OCI-LY7 (cell line): ENCODE data around the gene HNRNPU. TPM values are rescaled to one million over a fixed set of nuclear protein-coding genes. Genes with fewer than 3 reads are reported as not detected.

Source experiments
- BruUV-seq: library from RNA; stranded (reverse); fragments of 400-500 nt; replicated peaks from 2 replicates; lab custom pipeline; 2021; lab: Mats Ljungman, UMichigan
- CTCF ChIA-PET: fragments of 300-600 bp; sonication (Branson Sonifier 250); formaldehyde crosslinking; loops from one replicate; lab custom pipeline; 2022; ENCODE audit warnings: antibody characterized with exemption; ENCODE audit not compliant: unreplicated experiment; lab: Charles Lee
- POLR2A ChIA-PET: fragments of 300-600 bp; sonication (Branson Sonifier 250); formaldehyde crosslinking; loops from one replicate; lab custom pipeline; 2022; ENCODE audit warnings: antibody characterized with exemption; lab: Charles Lee
- DNase-seq: peaks from one replicate; pipeline ENCODE4 v3.0.0-alpha.2; 2015; ENCODE audit warnings: low spot score
- H2AFZ ChIP-seq: fragments of 200-600 bp; sonication (generic), shearing (Covaris generic); 2 replicates; pipeline ENCODE4 v1.6.1; 2014; ENCODE audit warnings: mild to moderate bottlenecking, antibody characterized with exemption, low read length, moderate library complexity
- H3K27ac ChIP-seq: fragments of 200-600 bp; sonication (generic); 2 replicates; pipeline ENCODE4 v1.5.1; 2014; ENCODE audit warnings: mixed run types, low read depth, mild to moderate bottlenecking, moderate library complexity, low read length, inconsistent platforms; ENCODE audit not compliant: poor library complexity, severe bottlenecking
- H3K36me3 ChIP-seq: fragments of 200-600 bp; sonication (generic); 2 replicates; pipeline ENCODE4 v1.6.1; 2014; ENCODE audit warnings: mild to moderate bottlenecking, antibody characterized with exemption, low read length, moderate library complexity, mixed read lengths; ENCODE audit not compliant: insufficient read depth
- H3K4me1 ChIP-seq: fragments of 200-600 bp; sonication (generic); 2 replicates; pipeline ENCODE4 v1.5.1; 2014; ENCODE audit warnings: mild to moderate bottlenecking, low read length; ENCODE audit not compliant: insufficient read depth, poor library complexity, severe bottlenecking
- H3K4me2 ChIP-seq: fragments of 200-600 bp; sonication (generic); 2 replicates; pipeline ENCODE4 v1.6.1; 2014; ENCODE audit warnings: mild to moderate bottlenecking, low read length
- H3K4me3 ChIP-seq: fragments of 200-600 bp; sonication (generic); 2 replicates; pipeline ENCODE4 v1.5.1; 2014; ENCODE audit warnings: mild to moderate bottlenecking, low read depth, low read length; ENCODE audit not compliant: poor library complexity, severe bottlenecking
- H3K79me2 ChIP-seq: fragments of 200-600 bp; sonication (generic); 2 replicates; pipeline ENCODE4 v1.6.1; 2016; ENCODE audit warnings: low read depth, mild to moderate bottlenecking, low read length, moderate library complexity, mixed read lengths; ENCODE audit not compliant: insufficient read depth
- H3K9me2 ChIP-seq: fragments of 200-600 bp; sonication (generic); 2 replicates; pipeline ENCODE4 v1.6.1; 2016; ENCODE audit warnings: mild to moderate bottlenecking, low read length, mixed read lengths; ENCODE audit not compliant: insufficient read depth
- H3K9me3 ChIP-seq: fragments of 200-600 bp; sonication (generic); 2 replicates; pipeline ENCODE4 v1.6.1; 2014; ENCODE audit warnings: mild to moderate bottlenecking, mixed run types, low read length, mixed read lengths
- H4K20me1 ChIP-seq: fragments of 200-600 bp; sonication (generic); 2 replicates; pipeline ENCODE4 v1.6.1; 2014; ENCODE audit warnings: mild to moderate bottlenecking, antibody characterized with exemption, low read length, moderate library complexity, mixed read lengths; ENCODE audit not compliant: insufficient read depth
- EZH2phosphoT487 ChIP-seq: fragments of 200-600 bp; sonication (generic); IDR thresholded peaks from 2 replicates; pipeline ENCODE4 v1.6.1; 2018; ENCODE audit warnings: low read depth, borderline replicate concordance, mild to moderate bottlenecking, mixed run types, antibody characterized with exemption, low read length, moderate library complexity, mixed read lengths
- intact Hi-C: fragments of 100-400 bp; cut with micrococcal nuclease; formaldehyde crosslinking; loops from one replicate; pipeline ENCODE4 v1.10.0; 2022; ENCODE audit not compliant: unreplicated experiment
- total RNA-seq, 2 experiments: library from RNA; depleted of rRNA in 1 of 2; stranded (reverse); fragments of >200 nt in 1 of 2; shearing (Covaris generic) in 1 of 2; gene quantifications; 2 replicates each; pipeline ENCODE4 v1.2.3, GENCODE V29; 2014 to 2022
- TF ChIP-seq, protein P1 (sequence below): fragments of 200-600 bp; sonication (generic); conservative IDR thresholded peaks from 2 replicates; pipeline ENCODE4 v1.5.1; 2014; ENCODE audit warnings: mild to moderate bottlenecking, antibody characterized with exemption, low read length, moderate library complexity, mixed read lengths

HNRNPU gene
- total RNA-seq, 2 experiments from 2014 or later, result 426 to 650 TPM

DNA sequence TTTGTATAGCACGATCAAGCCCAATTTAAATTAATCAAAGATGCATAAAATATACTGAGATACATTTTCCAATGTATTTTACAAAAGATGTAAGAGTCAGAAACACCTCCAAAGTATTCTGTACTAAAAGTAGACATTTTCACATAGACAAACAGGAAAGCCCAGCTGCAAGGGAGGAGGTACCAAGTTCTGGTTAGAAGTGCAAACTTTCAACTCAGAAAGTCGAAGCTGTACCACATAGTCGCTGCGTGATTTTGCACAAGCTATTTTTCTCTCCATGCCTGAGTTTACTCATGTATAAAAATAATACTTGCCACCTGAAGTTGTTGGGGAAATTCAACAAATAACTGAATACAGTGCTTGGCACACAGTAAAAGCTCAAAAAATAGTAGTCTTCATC, 5.6 kb upstream of the HNRNPU start:
- H3K4me1 ChIP-seq, result peaks cover 26% of the 10 kb centered on the region

DNA sequence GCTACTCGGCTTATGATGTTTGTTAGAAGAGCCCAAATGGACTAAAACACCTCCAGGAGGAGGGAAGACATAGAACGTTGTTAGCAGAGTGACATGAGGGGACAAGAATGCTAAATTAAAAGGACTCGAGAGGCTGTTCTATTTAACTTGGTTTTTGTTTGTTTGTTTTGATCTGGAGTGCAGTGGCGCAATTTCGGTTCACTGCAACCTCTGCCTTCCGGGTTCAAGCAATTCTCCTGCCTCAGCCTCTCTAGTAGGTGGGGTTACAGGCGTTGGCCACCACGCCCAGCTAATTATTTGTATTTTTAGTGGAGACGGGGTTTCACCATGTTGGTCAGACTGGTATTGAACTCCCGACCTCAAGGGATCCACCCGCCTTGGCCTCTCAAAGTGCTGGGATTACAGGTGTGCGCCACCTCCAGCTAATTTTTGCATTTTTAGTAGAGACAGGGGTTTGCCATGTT, 5.1 kb upstream of the HNRNPU start:
- TF ChIP-seq, protein P1, sequence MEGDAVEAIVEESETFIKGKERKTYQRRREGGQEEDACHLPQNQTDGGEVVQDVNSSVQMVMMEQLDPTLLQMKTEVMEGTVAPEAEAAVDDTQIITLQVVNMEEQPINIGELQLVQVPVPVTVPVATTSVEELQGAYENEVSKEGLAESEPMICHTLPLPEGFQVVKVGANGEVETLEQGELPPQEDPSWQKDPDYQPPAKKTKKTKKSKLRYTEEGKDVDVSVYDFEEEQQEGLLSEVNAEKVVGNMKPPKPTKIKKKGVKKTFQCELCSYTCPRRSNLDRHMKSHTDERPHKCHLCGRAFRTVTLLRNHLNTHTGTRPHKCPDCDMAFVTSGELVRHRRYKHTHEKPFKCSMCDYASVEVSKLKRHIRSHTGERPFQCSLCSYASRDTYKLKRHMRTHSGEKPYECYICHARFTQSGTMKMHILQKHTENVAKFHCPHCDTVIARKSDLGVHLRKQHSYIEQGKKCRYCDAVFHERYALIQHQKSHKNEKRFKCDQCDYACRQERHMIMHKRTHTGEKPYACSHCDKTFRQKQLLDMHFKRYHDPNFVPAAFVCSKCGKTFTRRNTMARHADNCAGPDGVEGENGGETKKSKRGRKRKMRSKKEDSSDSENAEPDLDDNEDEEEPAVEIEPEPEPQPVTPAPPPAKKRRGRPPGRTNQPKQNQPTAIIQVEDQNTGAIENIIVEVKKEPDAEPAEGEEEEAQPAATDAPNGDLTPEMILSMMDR, result no peak
- no peak for TF ChIP-seq EZH2phosphoT487
- H2AFZ ChIP-seq, result no peak overlapping the region
- H3K27ac ChIP-seq, result no peak overlapping the region
- no peak overlapping the region for H3K4me3 ChIP-seq
- no TSS peak for BruUV-seq
- H3K9me2 ChIP-seq, result no peaks in the 10 kb centered on the region
- H4K20me1 ChIP-seq, result no peaks in the 10 kb centered on the region
- H3K36me3 ChIP-seq, result no peaks in the 10 kb centered on the region
- intact Hi-C loops, result no loop called here
- DNase-seq, result no peak
- CTCF ChIA-PET, result no interaction called here
- no peak overlapping the region for H3K4me2 ChIP-seq
- H3K4me1 ChIP-seq, result peaks cover 27% of the 10 kb centered on the region
- peaks cover 19% of the 10 kb centered on the region; the same call in 1 of the 2 replicates for H3K79me2 ChIP-seq
- POLR2A ChIA-PET, result interaction anchor here (0.6 to 3.6 kb wide), 5 partner anchors 9 to 166 kb away, joined by 3 to 17 read pairs (median 5); a partner anchor contains a TSS
- H3K9me3 ChIP-seq, result no peaks in the 10 kb centered on the region

More for the DNA sequence above, 5.6 kb upstream of the HNRNPU start:
- intact Hi-C loops, result no loop called here
- Histone ChIP-seq H3K27ac (peak overlapping the region; percentile 10), H3K4me2 (0 out of 2 replicates have a peak overlapping the region, but pooled peaks have one; percentile 17), H4K20me1 (no peaks in the 10 kb centered on the region), H3K9me2 (no peaks in the 10 kb centered on the region), H3K4me3 (no peak overlapping the region), H3K36me3 (no peaks in the 10 kb centered on the region), H2AFZ (peak overlapping the region; percentile 65; the same call in 1 of the 2 replicates), H3K79me2 (peaks cover 16% of the 10 kb centered on the region; the same call in 1 of the 2 replicates), H3K9me3 (no peaks in the 10 kb centered on the region)
- BruUV-seq, result no TSS peak
- DNase-seq, result peak; percentile 14
- ChIA-PET CTCF (no interaction called here), POLR2A (interaction anchor here (0.8 to 3.6 kb wide), 4 partner anchors 9 to 108 kb away, joined by 3 to 17 read pairs (median 4); no protein-coding TSS in a partner anchor)
- TF ChIP-seq EZH2phosphoT487, result no peak
- TF ChIP-seq, protein P1, result no peak
